Endothelial cell of umbilical vein (primary cell): ENCODE results near the gene MYEOV. TPM values are rescaled to one million over a fixed set of nuclear protein-coding genes. Genes with fewer than 3 reads are reported as not detected.

Experiments
- BruUV-seq: library from RNA; stranded (reverse); fragments of 400-500 nt; replicated peaks from 2 replicates; lab custom pipeline; 2021; lab: Mats Ljungman, UMichigan
- CTCF ChIA-PET: fragments of 300-600, 350-600 bp; sonication (Branson Sonifier 250); formaldehyde crosslinking; loops from one replicate; lab custom pipeline; 2021; ENCODE audit warnings: antibody characterized with exemption, inconsistent platforms; lab: Charles Lee
- POLR2A ChIA-PET: fragments of 300-600, 350-600 bp; sonication (Branson Sonifier 250); formaldehyde crosslinking; loops from one replicate; lab custom pipeline; 2021; ENCODE audit warnings: antibody characterized with exemption, inconsistent platforms; lab: Charles Lee
- DNase-seq: peaks from one replicate; pipeline ENCODE4 v3.0.0-alpha.2; 2011; ENCODE audit warnings: low read depth, low spot score
- FAIRE-seq: peaks from 2 replicates; lab custom pipeline; 2011; peaks lifted over from hg19 to GRCh38; lab: Jason Lieb, UNC
- H2AFZ ChIP-seq: 2 replicates; pipeline ENCODE4 v1.6.0; 2012; ENCODE audit warnings: low read depth, low read length, control low read depth, inconsistent platforms
- H3K27ac ChIP-seq: 2 replicates; pipeline ENCODE4 v1.5.1; 2011; ENCODE audit warnings: low read depth, mild to moderate bottlenecking, control low read depth, low read length, moderate library complexity; ENCODE audit not compliant: insufficient read depth
- H3K27me3 ChIP-seq, 2 experiments: 2 replicates each; pipeline versions ENCODE4 v1.6.0 to v1.6.1; 2011; ENCODE audit warnings: low read length in 2 of 2, mixed read lengths in 1 of 2; ENCODE audit not compliant: control insufficient read depth in 2 of 2, insufficient read depth in 2 of 2
- H3K36me3 ChIP-seq, 2 experiments: 2 replicates in 1 of 2; 3 replicates in 1 of 2; pipeline ENCODE4 v1.5.1; 2011; ENCODE audit warnings: low read length in 2 of 2, mild to moderate bottlenecking in 1 of 2, moderate library complexity in 1 of 2; ENCODE audit not compliant: control insufficient read depth in 2 of 2, insufficient read depth in 2 of 2; ENCODE audit errors: extremely low read depth in 1 of 2
- H3K4me1 ChIP-seq: 3 replicates; pipeline ENCODE4 v1.5.1; 2011; ENCODE audit warnings: mild to moderate bottlenecking, low read length; ENCODE audit not compliant: control insufficient read depth, insufficient read depth; ENCODE audit errors: extremely low read depth
- H3K4me2 ChIP-seq: 2 replicates; pipeline ENCODE4 v1.6.1; 2011; ENCODE audit warnings: low read length, control low read depth, mixed read lengths; ENCODE audit not compliant: insufficient read depth
- H3K4me3 ChIP-seq, 3 experiments: fragments of 200-600 bp in 1 of 3; sonication (generic), shearing (Covaris generic) in 1 of 3; replicated peaks in 1 of 3; 2 replicates each; pipeline ENCODE4 v1.5.1; 2011 to 2016; ENCODE audit warnings: control low read depth in 3 of 3, low read length in 3 of 3, mild to moderate bottlenecking in 2 of 3, inconsistent platforms in 1 of 3, low read depth in 1 of 3, moderate library complexity in 1 of 3; ENCODE audit not compliant: insufficient read depth in 1 of 3
- H3K79me2 ChIP-seq: 2 replicates; pipeline ENCODE4 v1.6.0; 2012; ENCODE audit warnings: low read length, inconsistent platforms; ENCODE audit not compliant: control insufficient read depth, insufficient read depth
- H3K9ac ChIP-seq: replicated peaks from 2 replicates; pipeline ENCODE3; 2011; ENCODE audit warnings: low read length, control low read depth; ENCODE audit not compliant: insufficient read depth; ENCODE audit errors: extremely low read depth
- H3K9me1 ChIP-seq: replicated peaks from 3 replicates; pipeline ENCODE4 v1.6.0; 2011; ENCODE audit warnings: mild to moderate bottlenecking, low read length; ENCODE audit not compliant: control insufficient read depth, insufficient read depth; ENCODE audit errors: extremely low read depth
- H3K9me3 ChIP-seq: replicated peaks from 2 replicates; pipeline ENCODE4 v1.5.1; 2012; ENCODE audit warnings: low read length, inconsistent platforms; ENCODE audit not compliant: control insufficient read depth, insufficient read depth
- H4K20me1 ChIP-seq: replicated peaks from 2 replicates; pipeline ENCODE3; 2011; ENCODE audit warnings: mild to moderate bottlenecking, low read length; ENCODE audit not compliant: control insufficient read depth, insufficient read depth; ENCODE audit errors: extremely low read depth
- EZH2 ChIP-seq: IDR thresholded peaks from 2 replicates; pipeline ENCODE4 v1.6.1; 2012; ENCODE audit warnings: borderline replicate concordance, low read depth, mild to moderate bottlenecking, moderate library complexity, low read length, inconsistent platforms; ENCODE audit not compliant: severe bottlenecking
- FOS ChIP-seq: IDR thresholded peaks from 2 replicates; pipeline ENCODE4 v1.6.1; 2011; ENCODE audit warnings: mild to moderate bottlenecking, low read length, moderate library complexity, borderline replicate concordance; ENCODE audit not compliant: insufficient read depth
- GATA2 ChIP-seq: IDR thresholded peaks from 2 replicates; pipeline ENCODE4 v1.7.0; 2011; ENCODE audit warnings: low read depth, mild to moderate bottlenecking, moderate library complexity, mixed read lengths, low read length; ENCODE audit not compliant: insufficient read length, insufficient read depth
- JUN ChIP-seq: IDR thresholded peaks from 2 replicates; pipeline ENCODE4 v1.6.1; 2011; ENCODE audit warnings: borderline replicate concordance, low read depth; ENCODE audit not compliant: insufficient read length, insufficient read depth
- MAX ChIP-seq: IDR thresholded peaks from 2 replicates; pipeline ENCODE4 v1.6.1; 2011; ENCODE audit not compliant: insufficient read depth, insufficient read length
- MYC ChIP-seq: IDR thresholded peaks from one replicate; pipeline ENCODE4 v1.6.1; 2011; ENCODE audit warnings: mild to moderate bottlenecking, low read depth, low read length
- POLR2A ChIP-seq: IDR thresholded peaks from 2 replicates; pipeline ENCODE4 v1.6.1; 2012; ENCODE audit warnings: low read depth, mild to moderate bottlenecking, control low read depth, low read length
- POLR2AphosphoS5 ChIP-seq: IDR thresholded peaks from 2 replicates; pipeline ENCODE4 v1.6.1; 2012; ENCODE audit warnings: low read depth, mild to moderate bottlenecking, control low read depth, low read length, moderate library complexity; ENCODE audit not compliant: insufficient read depth
- dilution Hi-C: fragments of 300-500 bp; cut with MboI; formaldehyde crosslinking; loops from one replicate; pipeline ENCODE4 v1.15.0; 2019; ENCODE audit warnings: low sequenced_read_pairs; ENCODE audit not compliant: extremely low pct_ligation_motif_present
- intact Hi-C: fragments of 100-400 bp; cut with micrococcal nuclease; formaldehyde crosslinking; loops from one replicate; pipeline ENCODE4 v1.10.0; 2022
- polyA plus RNA-seq, 4 experiments: library from polyadenylated mRNA; depleted of rRNA in 3 of 4; stranded (reverse) in 3 of 4; unstranded in 1 of 4; fragments of >200 nt; gene quantifications; 2 replicates each; pipeline versions ENCODE4 v1.2.1 to v1.2.3, GENCODE V29; 2011 to 2012; ENCODE audit warnings: missing spikeins in 1 of 4
- total RNA-seq: library from RNA; stranded (reverse); gene quantifications from 2 replicates; pipeline ENCODE4 v1.2.3, GENCODE V29; 2021

The MYEOV gene
- total and polyA plus RNA-seq, 2 donors (not counting 3 experiments of a cell fraction or from before 2014, with no cell fraction given): 3.8 to 14.4 TPM

GRCh38 chr11:69337211-69337721 is 43.3 kb downstream of the MYEOV start:
- no peaks in the 10 kb centered on the region for H3K27me3 ChIP-seq
- H4K20me1 ChIP-seq: no peaks in the 10 kb centered on the region
- H2AFZ ChIP-seq: no peak overlapping the region
- no peaks in the 10 kb centered on the region for H3K79me2 ChIP-seq
- BruUV-seq: no TSS peak
- ChIA-PET POLR2A (no interaction called here), CTCF (interaction anchor here (1.4 kb wide), 1 partner anchor 25 kb away, joined by 3 read pairs; no protein-coding TSS in a partner anchor)
- H3K36me3 ChIP-seq: no peaks in the 10 kb centered on the region
- no peak overlapping the region for H3K4me2 ChIP-seq
- no peaks in the 10 kb centered on the region for H3K9me3 ChIP-seq
- H3K9ac ChIP-seq: no peak overlapping the region
- no peak overlapping the region for H3K4me3 ChIP-seq
- DNase-seq (no peak), FAIRE-seq (no peak)
- dilution Hi-C loops (no loop called here), intact Hi-C loops (no loop called here)
- no peak overlapping the region for H3K27ac ChIP-seq
- TF ChIP-seq MYC (no peak), POLR2A (no peak), GATA2 (no peak), POLR2AphosphoS5 (no peak), JUN (no peak), FOS (no peak), MAX (no peak), EZH2 (no peak)
- H3K4me1 ChIP-seq: no peaks in the 10 kb centered on the region
- no peaks in the 10 kb centered on the region for H3K9me1 ChIP-seq
